Right cardiac atrium (tissue), 5 donors: ENCODE measurements around the gene KRTAP10-11. TPM values are rescaled to one million over a fixed set of nuclear protein-coding genes. Genes with fewer than 3 reads are reported as not detected.
"Not testable (repeated sequence)": the region's sequence is repeated elsewhere in the genome, so short reads cannot be mapped to it uniquely, and the experiment has no call there.

Source experiments
- ATAC-seq, 2 donors: fragments of 200-7000 bp; cut with Tn5 transposase; one replicate each; pipeline versions ENCODE4 v1.8.0 to v1.9.1; 2020; ENCODE audit warnings: moderate library complexity in 2 of 2, mild to moderate bottlenecking in 1 of 2
- DNase-seq, 3 donors: peaks; one replicate each; pipeline ENCODE4 v3.0.0-alpha.2; 2020
- H3K27ac ChIP-seq: one replicate; pipeline ENCODE4 v1.5.1; 2013; ENCODE audit warnings: mild to moderate bottlenecking, low read length, control low read depth, moderate library complexity
- H3K27me3 ChIP-seq: one replicate; pipeline ENCODE4 v1.6.1; 2013; ENCODE audit not compliant: control insufficient read depth, insufficient read depth
- H3K4me1 ChIP-seq: one replicate; pipeline ENCODE4 v1.6.1; 2013; ENCODE audit warnings: low read length; ENCODE audit not compliant: control insufficient read depth, insufficient read depth
- H3K4me3 ChIP-seq: one replicate; pipeline ENCODE4 v1.5.1; 2013; ENCODE audit warnings: low read length, control low read depth
- H3K9me3 ChIP-seq: one replicate; pipeline ENCODE4 v1.6.1; 2013; ENCODE audit warnings: low read length; ENCODE audit not compliant: control insufficient read depth
- WGBS: extraction: QIAGEN DNeasy Blood & Tissue Kit; methylation state at CpG from one replicate; pipeline ENCODE4 v1.1.7; 2013; 5-methylcytosine and 5-hydroxymethylcytosine counted together
- intact Hi-C, 4 donors: fragments of 100-400 bp; cut with DNase I; formaldehyde crosslinking; loops; one replicate each; pipeline versions ENCODE4 v1.11.0 to v1.14.0; 2022 to 2023
- polyA plus RNA-seq: library from polyadenylated mRNA; stranded (reverse); fragments of 200-250 nt; gene quantifications from one replicate; pipeline ENCODE4 v1.2.3, GENCODE V29; 2013
- total RNA-seq, 4 donors: library from RNA; stranded (reverse); fragmentation: NEBNext Ultra II Directional; extraction: Animal tissue kit (Norgen Biotek cat#: 25700); gene quantifications; one replicate each; pipeline ENCODE4 v1.2.1, GENCODE V29; 2021
- donor health status: healthy with polysubstance abuse.
- donor health status: DM: no; HTN: yes; CAD: no.
- donor health status: DM: no; HTN: no; CAD: no.
- donor health status: DM: no; HTN: yes; CAD: no; lungs with severe emphysema.
- donor health status: DM: yes; HTN: yes; CAD: no.

The KRTAP10-11 gene
- total and polyA plus RNA-seq, 5 donors, result not detected

DNA sequence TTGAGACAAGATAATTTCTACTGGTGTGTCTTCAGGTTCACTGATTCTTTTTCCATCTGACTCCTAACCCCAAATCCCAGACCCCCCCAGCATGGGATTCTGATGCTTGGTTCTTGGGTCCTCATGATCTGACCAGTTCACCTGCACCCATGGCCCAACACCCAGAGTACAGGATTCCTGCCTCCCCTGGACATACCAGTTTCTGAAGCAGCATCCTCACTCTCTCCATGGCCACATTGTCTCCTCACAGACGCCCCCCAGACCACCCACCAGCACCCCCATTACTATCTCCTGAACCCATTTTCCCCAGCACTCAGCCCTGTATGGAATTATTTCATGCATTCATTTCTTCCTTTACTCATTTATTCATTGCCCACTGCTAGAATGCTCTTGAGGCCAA is 10.7 kb downstream of the KRTAP10-11 start:
- no peaks in the 10 kb centered on the region for H3K27me3 ChIP-seq
- no peak for ATAC-seq
- no peak overlapping the region for H3K4me3 ChIP-seq
- no peak overlapping the region for H3K27ac ChIP-seq
- no peaks in the 10 kb centered on the region for H3K9me3 ChIP-seq
- no peak for DNase-seq
- no peaks in the 10 kb centered on the region for H3K4me1 ChIP-seq
- 44% methylated on average over 1 of the region's 1 CpG for WGBS
- intact Hi-C loops, result no loop called here

- H3K9me3 ChIP-seq, result no peaks in the 10 kb centered on the region
- intact Hi-C loops, result no loop called here
- no peaks in the 10 kb centered on the region for H3K27me3 ChIP-seq
- H3K27ac ChIP-seq, result no peak within 1 kb of the TSS
- DNase-seq, result no peak
- ATAC-seq, result no peak
- 74% methylated on average over 26 of the region's 26 CpGs for WGBS
- H3K4me1 ChIP-seq, result no peaks in the 10 kb centered on the region
- no peak within 1 kb of the TSS for H3K4me3 ChIP-seq
Measured at GRCh38 chr21:44657635-44658540, 11.7 kb downstream of the KRTAP10-11 start, which contains the start of gene KRTAP12-3. TSS of gene KRTAP12-3 (plus strand) at chr21:44657932. CDS start at chr21:44657980, 48 bp downstream.

GRCh38 chr21:44658541-44658910 is 12.3 kb downstream of the KRTAP10-11 start:
- H3K4me3 ChIP-seq, result no peak overlapping the region
- H3K27me3 ChIP-seq, result no peaks in the 10 kb centered on the region
- no peak for DNase-seq
- intact Hi-C loops, result no loop called here
- no peaks in the 10 kb centered on the region for H3K4me1 ChIP-seq
- WGBS, result 83% methylated on average over 5 of the region's 5 CpGs
- H3K9me3 ChIP-seq, result no peaks in the 10 kb centered on the region
- ATAC-seq, result no peak
- no peak overlapping the region for H3K27ac ChIP-seq

GRCh38 chr21:44658913-44659595 is 12.8 kb downstream of the KRTAP10-11 start:
- WGBS, result 59% methylated on average over 11 of the region's 11 CpGs
- no peaks in the 10 kb centered on the region for H3K4me1 ChIP-seq
- intact Hi-C loops, result no loop called here
- ATAC-seq (no peak), DNase-seq (no peak)
- H3K27me3 ChIP-seq, result no peaks in the 10 kb centered on the region
- no peak overlapping the region for H3K4me3 ChIP-seq
- H3K9me3 ChIP-seq, result no peaks in the 10 kb centered on the region
- no peak overlapping the region for H3K27ac ChIP-seq

GRCh38 chr21:44661567-44661966 is 15.4 kb downstream of the KRTAP10-11 start:
- WGBS, result 53% methylated on average over 7 of the region's 7 CpGs
- H3K27me3 ChIP-seq, H3K9me3 ChIP-seq, H3K27ac ChIP-seq, ATAC-seq, H3K4me3 ChIP-seq, H3K4me1 ChIP-seq, intact Hi-C loops, DNase-seq: not testable (repeated sequence)

DNA sequence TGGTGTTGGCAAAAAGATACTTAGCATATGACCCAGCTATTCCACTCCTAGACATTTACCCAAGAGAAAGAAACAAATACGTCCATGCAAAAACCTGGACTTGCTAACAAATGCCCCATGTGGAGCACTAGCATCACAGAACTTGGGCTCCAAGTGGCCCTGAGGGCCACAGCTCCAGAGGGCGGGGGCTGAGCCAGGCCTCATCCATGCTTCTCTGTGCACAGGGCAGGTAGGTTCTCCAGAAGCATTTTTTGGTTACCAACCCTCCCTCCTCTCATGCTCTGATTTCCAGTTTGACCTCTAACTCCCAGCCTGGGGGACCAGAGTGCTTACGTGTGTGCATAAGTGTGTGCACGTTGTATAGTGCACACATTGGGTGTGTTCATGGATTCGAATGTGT is 18.5 kb downstream of the KRTAP10-11 start:
- intact Hi-C loops, result no loop called here
- H3K9me3 ChIP-seq, result no peaks in the 10 kb centered on the region
- DNase-seq (no peak), ATAC-seq (no peak)
- H3K27ac ChIP-seq, result no peak overlapping the region
- no peaks in the 10 kb centered on the region for H3K4me1 ChIP-seq
- H3K4me3 ChIP-seq, result no peak overlapping the region
- WGBS, result 81% methylated on average over 5 of the region's 5 CpGs
- no peaks in the 10 kb centered on the region for H3K27me3 ChIP-seq

DNA sequence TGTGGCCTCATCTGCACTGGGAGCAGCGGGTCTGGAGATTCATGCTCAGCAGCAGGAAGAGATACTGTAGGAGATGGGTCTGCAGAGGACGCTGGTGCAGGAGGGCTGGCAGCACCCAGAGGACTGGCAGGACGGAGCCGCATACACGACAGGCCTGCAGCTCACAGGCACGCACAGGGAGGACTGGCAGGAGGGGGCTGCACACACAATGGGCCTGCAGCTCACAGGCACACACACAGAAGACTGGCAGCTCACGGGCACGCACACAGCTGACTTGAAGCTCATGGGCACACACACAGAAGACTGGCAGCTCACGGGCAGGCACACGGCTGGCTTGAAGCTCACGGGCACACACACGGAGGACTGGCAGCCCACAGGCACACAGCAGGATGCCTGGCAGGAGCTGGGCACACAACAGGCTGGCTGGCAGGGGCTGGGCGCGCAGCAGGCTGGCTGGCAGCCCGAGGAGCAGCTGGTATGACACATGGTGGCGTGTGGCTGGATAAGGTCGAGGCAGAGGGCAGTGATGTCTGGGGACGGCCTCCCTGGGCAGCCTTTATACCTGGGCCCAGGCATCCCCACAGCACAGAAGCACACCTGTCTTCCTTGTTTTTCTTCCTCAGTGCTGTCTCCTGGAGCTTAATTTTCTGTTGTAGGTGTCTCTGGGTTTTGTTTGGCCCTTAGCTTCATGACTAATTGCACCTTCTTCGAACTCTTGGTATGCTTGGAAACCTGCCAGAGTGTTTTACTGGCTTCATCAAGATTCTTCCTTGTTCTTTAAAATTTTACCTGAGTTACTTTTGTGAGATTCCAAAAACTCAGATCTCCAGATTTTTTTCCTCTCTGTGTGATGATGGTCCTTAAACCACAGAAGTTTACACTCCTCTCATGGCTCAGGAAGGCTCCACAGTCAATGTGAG is 20.4 kb downstream of the KRTAP10-11 start, which contains the start of gene KRTAP12-2:
Gene KRTAP12-2, minus strand, starts transcription at position 527 of the 920 bp plus-strand sequence. Its CDS starts 41 bp downstream, at position 486.
- H3K9me3 ChIP-seq, result no peaks in the 10 kb centered on the region
- no peaks in the 10 kb centered on the region for H3K4me1 ChIP-seq
- no peaks in the 10 kb centered on the region for H3K27me3 ChIP-seq
- DNase-seq (peak; percentile 45 to 73 (median 58)), ATAC-seq (peak; percentile 86 to 87)
- H3K4me3 ChIP-seq, result no peak within 1 kb of the TSS
- intact Hi-C loops, result no loop called here
- 66% methylated on average over 19 of the region's 19 CpGs for WGBS
- no peak within 1 kb of the TSS for H3K27ac ChIP-seq

GRCh38 chr21:44667612-44668011 is 21.4 kb downstream of the KRTAP10-11 start:
- WGBS, result 66% methylated on average over 1 of the region's 1 CpG
- DNase-seq, result no peak
- intact Hi-C loops, result no loop called here
- no peak overlapping the region for H3K4me3 ChIP-seq
- no peaks in the 10 kb centered on the region for H3K9me3 ChIP-seq
- no peaks in the 10 kb centered on the region for H3K4me1 ChIP-seq
- no peaks in the 10 kb centered on the region for H3K27me3 ChIP-seq
- ATAC-seq, result no peak
- no peak overlapping the region for H3K27ac ChIP-seq

DNA sequence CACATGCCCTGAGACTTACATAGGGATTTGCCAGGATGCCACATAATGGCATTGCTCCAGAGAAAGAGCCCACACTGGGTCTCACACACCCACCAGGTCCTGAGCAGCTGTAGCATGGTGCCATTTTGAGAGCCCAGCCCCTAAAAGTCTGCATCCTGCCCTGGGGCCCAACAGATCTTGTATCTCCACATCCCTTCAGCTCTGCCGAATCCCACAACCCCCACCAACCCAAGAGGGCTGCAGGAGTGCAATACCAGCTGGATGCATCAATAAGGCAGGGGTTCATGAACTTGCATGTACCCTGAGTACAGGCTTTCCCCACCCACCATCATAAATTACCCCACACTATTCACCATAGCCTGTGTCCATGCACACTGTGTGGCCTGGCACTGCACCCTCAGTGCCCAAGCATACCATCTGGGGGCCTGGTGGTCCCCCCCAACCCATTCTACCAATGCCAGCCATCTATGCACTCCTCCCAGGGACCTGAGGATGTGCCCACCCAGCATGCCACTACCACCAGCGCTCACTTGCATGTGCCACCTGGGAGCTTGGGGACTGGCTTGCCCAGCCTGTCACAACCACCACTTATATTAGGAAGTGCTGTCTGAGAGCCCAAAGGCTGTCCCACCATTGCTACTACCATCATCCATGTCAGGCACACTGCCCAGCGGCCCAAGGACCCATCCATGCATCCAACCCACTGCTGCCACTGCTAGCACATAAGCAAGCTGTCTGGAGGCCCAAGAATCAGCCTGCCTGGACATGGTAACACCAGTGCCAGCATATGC is 24.6 kb downstream of the KRTAP10-11 start:
- DNase-seq (no peak), ATAC-seq (no peak)
- 82% methylated on average over 3 of the region's 3 CpGs for WGBS
- no peaks in the 10 kb centered on the region for H3K9me3 ChIP-seq
- H3K4me1 ChIP-seq, result no peaks in the 10 kb centered on the region
- H3K4me3 ChIP-seq, result no peak overlapping the region
- peaks cover 2% of the 10 kb centered on the region for H3K27me3 ChIP-seq
- H3K27ac ChIP-seq, result no peak overlapping the region
- intact Hi-C loops, result no loop called here

DNA sequence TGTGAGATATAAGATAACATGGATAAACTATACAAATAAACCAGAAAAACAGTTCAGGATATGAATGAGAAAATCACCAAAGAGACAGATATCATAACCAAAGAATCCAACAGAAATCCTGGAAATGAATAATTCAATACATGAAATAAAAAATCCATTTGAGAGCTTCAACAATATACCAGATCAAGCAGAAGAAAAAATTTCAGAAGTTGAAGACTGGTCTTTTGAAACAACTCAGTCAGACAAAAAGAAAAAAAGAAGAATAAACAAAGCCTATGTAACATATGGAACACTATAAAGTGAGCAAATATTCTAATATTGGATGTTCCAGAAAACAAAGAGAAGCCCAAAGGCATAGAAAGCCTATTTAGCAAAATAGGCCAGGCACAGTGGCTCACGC is 25.7 kb downstream of the KRTAP10-11 start:
- no peak for ATAC-seq
- 100% methylated on average over 1 of the region's 1 CpG for WGBS
- H3K9me3 ChIP-seq, result no peaks in the 10 kb centered on the region
- H3K27me3 ChIP-seq, result peaks cover 2% of the 10 kb centered on the region
- no peak overlapping the region for H3K4me3 ChIP-seq
- DNase-seq, result no peak
- no peaks in the 10 kb centered on the region for H3K4me1 ChIP-seq
- intact Hi-C loops, result no loop called here
- no peak overlapping the region for H3K27ac ChIP-seq
